NCI-H748 treated with DMSO at 0.1 percent for 48 hours (cell line): ENCODE results near the gene RMND5A.
"Not testable (repeated sequence)": the region's sequence is repeated elsewhere in the genome, so short reads cannot be mapped to it uniquely, and the experiment has no call there.

ENCODE experiments used
- DNase-seq: peaks from one replicate; lab custom pipeline; 2025; lab: John Stamatoyannopoulos, UW

Gene RMND5A

DNA sequence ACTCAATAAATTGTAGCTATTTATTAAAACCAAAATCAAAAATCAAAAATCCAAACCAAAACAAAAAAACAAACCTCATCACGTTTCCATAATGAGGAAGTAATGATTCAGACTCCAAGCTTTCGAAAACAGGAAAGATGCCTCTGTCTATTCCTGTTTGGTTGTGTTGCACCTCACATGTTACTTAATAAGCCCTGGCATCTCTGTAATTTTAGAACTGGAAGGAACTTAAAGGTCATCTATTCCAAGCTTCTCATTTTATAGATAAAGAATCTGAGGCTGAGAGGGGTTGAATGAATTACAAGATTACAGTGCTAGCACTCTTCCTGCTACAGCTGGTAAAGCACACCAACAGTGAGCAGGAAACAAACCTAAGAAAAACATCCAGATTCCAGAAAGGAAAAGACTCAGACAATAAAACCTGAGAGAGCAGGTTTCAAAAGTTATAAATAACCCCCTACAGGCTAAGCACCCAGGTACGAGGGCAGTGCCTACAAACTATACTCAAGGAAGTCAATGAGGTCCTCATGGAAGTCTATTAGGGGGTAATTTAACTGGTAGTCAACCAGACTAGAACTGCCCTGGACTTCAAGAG lies 5.4 kb upstream of the RMND5A start:
- DNase-seq = not testable (repeated sequence)

DNA sequence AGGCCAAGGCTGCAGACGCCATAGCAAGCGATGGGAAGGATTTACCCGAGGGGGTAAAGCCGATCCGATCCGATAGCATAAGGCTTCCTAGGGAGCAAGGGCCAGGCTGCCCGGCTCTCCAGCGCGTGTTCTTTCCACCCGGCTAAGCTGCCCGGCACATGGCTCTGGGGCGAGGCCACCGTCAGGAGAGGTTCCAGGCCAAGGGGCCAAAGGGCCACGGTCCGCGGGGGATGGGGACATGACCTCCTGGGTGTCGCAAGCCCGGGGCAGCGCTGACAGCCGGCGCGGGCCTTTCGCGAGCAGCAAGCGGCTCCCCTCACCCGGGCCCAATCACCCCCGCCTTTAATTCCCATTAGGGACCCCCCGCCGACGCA lies 841 bp upstream of the RMND5A start:
- DNase-seq = not testable (repeated sequence)

DNA sequence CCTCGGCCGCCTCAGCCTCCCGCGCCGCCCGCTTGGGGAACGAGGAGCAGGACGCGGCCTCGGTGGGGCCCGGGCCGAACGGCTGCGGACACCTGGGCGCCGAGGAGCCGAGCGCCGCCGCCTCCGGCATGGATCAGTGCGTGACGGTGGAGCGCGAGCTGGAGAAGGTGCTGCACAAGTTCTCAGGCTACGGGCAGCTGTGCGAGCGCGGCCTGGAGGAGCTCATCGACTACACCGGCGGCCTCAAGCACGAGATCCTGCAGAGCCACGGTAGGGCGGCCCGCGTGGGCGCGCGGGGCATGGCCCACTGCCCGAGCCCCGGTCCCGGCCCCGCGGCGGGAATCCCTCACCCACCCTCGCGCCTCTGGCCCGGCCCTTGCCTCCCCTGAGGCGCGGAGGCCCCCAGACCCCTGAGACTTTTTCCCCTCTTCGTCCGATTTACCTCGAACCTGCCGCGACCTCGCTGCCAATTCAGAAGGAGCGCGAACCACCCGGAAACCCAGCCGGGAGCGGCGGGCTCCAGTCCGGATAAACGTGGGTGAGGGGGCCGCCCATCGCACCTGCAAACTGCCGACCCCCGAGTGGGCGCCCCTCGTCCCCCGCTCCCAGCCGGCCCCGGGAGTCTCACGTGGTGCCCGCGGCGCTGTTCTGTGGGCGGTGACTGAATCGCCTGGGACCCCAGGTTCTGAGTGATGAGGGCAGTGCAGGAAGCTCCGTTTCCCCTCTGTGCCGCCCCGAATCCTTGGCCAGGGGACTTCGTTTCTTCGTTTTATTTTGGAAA lies 639 bp downstream of the RMND5A start:
- not testable (repeated sequence) for DNase-seq

DNA sequence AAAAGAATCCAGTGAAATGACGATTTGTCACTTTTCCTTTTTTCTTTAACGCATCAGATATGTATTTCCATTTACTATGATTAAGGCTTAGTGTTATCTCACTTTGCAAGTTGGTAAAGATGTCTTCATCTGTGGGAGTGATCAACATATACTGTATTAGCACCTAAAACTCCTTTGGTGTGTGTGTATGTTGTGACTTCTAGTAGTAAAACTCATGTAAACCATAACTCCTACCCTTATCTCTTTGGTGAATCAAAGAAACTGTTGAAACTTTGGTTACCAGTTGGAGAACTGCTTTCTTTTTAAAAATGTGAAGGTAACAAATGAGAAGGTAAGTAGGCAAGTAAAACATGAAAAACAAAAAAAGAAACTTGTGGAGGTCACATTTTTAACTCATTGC lies 5.6 kb downstream of the RMND5A start:
- not testable (repeated sequence) for DNase-seq

DNA sequence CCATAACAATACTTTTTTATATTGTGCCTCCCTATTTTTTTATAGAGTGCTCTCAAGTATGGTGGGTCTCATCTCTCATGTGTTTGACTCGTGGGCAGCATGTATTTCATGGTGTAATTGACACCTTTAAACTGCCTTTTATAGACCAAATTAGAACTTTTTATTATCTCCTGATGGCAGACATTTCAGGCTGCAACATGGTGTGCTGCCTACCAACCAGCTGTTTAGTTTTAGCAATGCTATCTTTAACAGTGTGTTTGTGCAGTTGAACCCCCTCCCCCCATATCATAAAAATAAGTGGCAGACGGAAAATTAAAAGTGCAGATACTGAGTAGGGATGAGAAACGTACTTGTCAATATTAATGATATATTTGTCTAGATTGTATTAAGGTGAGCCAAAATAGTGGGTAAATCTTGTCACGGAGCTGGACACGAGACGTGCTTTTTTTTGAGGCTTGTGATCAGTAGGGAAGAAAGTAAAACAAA lies 12.0 kb downstream of the RMND5A start:
- not testable (repeated sequence) for DNase-seq

DNA sequence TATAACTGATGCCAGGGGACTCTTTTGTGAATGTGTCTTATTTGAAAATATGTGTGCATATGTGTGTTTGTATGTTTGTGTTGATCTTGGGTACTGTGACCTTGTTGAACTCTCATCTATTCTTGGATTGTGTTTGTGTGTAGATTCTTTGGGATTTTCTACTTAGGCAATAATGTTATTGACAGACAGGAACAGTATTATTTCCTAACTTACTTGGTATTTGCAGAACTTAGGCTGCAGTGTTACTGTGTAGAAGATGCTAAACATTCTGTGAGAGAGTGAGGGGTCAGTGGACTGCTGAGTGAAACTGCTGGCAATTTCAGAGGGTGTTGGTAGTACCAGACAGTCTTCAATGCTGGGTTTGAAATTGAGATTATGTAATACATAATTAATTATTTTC lies 12.7 kb downstream of the RMND5A start:
- DNase-seq = not testable (repeated sequence)

DNA sequence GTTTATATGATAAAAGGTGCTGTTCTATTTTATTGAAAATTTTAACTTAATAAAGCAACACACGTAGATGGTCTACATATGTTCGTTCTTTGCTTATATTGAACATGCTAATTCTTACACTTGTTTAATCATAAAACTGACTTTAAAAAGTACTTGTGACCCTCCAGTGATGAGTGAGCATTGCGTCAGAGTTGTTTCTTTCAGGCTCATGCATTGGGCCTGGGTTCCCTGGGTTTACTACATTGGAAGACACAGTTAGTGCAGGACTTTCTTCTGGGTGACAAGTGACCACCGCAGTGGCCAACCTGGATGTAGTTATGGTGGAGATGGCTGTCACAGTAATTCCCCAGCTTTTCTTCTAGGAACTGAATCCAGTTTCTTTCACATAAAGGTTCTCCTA lies 13.4 kb downstream of the RMND5A start:
- not testable (repeated sequence) for DNase-seq

DNA sequence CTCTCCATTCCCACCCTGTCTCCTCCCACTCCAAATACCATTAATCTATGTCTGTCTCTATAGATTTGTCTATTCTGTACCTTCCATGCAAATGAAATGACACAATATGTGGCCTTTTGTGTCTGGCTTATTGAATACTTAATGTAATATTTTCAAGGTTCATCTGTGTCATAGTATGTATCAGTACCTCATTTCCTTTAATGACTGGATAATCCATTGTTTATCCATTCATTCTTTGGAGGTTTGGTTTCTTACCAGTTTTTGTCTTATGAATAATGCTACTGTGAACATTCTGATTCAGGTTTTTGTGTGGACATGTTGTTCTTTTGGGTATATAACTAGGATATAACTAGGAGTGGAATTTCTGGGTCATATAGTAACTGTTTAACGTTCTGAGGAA lies 14.8 kb downstream of the RMND5A start:
- not testable (repeated sequence) for DNase-seq

DNA sequence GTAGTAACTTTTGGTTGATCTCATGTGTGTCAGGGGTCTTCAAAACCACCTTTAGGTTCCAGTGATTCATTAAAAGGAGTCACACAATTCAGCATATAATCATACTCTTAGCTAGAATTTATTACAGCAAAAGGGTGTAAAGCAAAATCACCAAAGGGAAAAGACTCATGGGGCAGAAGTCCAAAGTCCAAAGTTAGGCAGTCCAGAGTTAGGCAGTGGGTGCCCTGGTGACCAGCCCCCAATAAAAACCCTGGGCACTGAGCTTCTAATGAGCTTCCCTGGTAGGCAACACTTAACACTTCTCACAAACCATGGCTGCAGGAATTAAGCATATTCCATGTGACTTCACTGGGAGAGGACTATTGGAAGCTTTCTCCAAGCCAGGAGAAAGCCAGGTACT lies 19.4 kb downstream of the RMND5A start:
- not testable (repeated sequence) for DNase-seq

DNA sequence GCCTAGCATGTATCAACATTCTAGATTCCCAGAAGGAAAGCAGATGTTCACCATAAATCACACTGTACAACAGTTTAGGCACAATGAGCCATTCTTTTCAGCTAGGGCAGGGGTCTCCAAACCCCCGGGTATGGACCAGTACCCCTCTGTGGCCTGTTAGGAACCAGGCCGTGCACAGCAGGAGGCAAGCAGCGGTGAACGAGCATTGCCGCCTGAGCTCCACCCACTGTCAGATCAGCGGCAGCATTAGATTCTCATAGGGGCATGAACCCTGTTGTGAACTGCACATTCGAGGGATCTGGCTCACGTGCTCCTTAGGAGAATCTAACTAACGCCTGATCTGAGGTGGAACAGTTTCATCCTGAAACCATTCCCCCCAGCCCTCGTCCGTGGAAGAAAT lies 19.8 kb downstream of the RMND5A start:
- DNase-seq = not testable (repeated sequence)

DNA sequence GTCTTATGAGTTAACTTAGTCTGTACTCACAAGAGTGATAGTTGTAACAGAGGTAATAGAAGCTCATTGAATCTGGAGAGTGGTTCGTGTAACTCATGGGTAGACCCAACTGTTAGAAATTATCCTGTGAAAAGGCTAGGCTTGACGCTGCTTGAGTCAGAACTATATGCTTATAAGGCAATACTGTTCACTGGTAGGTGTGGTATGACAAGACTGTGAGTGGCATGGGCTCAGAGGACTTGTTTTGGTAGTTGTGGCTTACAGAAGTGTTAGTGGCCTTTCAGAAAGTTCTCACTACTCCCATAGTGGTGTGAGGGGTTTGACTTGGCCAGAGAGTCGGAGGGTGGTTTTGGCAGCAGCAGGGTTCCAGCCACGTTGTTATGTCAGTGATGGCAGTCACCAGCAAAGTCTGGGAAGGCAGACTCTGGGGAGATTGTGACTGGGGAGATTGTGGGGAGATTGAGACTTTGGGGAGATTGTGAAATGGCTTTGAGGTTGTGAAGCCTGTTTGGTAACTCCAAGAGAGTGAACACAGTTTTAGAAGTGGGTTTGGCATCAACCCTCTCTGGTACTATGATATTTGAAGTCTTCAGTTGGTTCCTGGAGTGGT lies 21.9 kb downstream of the RMND5A start:
- DNase-seq = not testable (repeated sequence)

DNA sequence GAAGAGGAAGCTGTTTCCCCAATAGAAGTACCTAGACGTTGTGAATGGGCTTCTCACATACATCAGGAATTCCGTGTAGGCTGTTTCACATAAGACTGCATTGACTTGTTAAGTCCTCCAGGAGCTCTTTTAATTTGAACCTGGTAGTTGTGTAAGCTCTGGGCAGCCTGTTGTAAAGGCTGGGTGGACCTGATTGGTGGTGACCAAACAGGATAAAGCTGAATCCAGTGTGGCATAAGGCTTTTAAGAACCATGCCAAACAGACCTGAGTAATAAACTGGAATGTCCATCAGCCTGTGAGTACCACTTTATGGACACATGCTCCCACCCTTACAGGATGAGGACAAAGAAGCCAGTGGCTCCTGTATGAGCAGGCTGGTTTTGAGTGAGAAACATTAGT lies 24.1 kb downstream of the RMND5A start:
- no peak for DNase-seq

DNA sequence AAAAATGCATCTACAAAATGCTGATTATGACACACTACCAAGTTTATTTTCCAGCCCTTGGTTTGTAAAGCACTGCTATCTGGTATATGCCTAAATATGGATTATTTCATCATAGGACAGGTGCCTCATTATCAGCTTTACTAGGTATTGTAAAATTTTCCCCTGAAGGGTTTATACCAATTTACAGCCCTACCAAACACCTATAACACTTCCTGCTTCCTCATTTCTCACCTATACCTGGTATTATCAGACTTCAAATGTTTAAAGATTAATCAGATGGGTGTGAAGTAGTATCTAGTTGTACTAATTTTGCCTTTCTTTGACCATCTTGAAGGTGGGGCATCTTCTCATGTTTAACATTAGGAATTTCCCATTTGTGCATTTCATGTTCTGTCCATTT lies 26.8 kb downstream of the RMND5A start:
- no peak for DNase-seq

DNA sequence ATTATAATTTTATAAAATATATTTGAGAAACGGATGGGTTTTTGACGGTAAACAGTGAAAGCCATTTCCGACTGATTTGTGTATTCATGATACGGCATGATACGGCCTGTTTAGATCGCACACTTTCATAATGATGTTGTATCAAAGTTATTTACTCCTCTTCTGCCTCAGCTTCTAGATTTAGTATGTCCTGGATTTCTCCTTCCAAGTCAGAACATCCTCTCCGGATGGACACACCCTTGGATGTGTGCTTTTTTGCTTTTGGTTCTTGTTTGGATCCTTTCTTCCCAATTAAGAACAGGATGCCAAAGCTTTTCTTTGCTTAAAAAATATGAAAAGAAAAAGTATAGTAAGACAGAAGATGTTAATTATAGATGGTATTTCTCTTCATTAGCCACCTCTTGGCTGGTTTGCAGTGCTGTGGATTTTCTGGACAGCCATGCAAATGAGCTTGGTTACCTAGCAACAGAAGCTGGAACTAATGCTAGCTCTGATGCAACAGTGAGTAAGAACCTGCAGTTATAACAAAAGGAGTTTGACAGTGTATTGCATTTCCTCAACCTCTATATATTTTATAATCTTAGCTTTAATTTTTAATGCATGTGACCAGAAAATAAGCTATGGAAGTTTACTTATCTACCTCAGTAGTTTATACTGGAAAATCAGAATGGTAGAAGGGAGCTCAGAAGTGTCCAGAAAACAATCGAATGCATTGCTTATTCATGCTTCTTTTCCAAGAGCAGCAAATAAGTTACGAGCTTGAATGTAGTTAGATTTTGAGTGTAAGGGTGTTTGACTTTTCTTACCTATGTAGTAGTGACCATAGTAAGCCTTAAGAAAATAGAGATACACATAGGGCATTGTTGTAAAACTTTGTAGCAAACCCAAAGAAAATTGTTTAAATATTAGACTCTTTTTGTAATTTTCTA lies 27.9 kb downstream of the RMND5A start:
- DNase-seq = peak; percentile 6

DNA sequence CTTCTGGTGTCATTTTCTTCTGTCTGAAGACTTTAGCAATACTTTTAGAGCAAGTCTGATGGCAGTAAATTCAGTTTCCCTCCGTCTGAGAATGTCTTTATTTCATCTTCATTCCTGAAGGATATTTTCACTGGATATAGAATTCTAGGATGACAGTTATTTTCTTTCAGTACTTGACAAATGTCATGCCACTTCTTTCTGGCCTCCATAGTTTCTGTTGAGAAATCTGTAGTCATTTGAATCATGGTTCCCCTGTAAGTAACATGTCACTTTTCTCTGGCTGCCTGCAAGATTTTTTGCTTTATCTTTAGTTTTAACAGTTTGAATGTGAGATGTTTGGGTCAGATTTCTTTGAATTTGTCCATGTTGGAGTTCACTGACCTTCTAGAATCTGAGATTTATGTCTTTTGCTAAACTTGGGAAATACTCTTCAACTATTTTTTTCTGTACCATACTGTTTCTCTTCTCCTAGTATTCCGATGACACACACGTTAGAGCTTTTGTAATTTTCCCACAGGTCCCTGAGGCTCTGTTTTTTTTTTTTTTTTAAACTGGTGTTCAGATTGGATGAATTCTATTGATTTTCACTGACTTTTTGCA lies 30.2 kb downstream of the RMND5A start:
- DNase-seq = no peak

DNA sequence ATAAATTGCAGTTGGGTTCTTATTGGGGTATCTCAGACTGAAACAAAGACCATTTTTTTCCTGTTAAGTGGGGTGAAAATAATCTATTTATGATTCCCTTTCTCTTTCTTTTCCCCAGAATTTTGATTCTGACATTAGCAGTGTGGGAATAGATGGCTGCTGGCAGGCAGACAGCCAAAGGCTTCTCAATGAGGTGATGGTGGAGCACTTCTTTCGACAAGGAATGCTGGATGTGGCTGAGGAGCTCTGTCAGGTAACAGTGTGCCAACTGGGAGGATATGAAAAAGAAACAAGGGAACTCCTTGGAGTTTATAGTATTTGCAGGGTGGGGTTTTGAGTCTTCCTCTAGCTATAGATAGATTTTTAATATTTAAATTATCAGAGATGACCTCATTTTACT lies 31.7 kb downstream of the RMND5A start:
- DNase-seq = no peak

DNA sequence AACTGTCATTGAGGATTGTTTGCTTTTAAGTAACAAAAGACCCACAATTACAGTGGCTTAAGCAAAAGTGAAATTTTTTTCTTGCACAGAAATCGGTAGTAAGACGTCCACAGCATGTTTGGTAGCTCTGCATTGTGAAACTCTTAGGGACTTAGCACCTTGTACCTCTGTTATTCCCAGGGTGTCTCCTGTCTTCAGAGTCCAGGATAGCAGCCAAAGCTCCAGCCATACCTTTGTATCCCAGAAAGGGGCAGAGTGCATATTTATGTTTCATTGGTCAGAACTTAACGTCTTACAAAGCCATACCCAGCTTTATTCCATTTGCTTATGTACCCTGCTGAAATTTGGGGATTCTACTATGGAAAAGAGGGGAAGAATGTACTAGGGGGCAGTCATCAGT lies 32.8 kb downstream of the RMND5A start:
- DNase-seq = no peak

DNA sequence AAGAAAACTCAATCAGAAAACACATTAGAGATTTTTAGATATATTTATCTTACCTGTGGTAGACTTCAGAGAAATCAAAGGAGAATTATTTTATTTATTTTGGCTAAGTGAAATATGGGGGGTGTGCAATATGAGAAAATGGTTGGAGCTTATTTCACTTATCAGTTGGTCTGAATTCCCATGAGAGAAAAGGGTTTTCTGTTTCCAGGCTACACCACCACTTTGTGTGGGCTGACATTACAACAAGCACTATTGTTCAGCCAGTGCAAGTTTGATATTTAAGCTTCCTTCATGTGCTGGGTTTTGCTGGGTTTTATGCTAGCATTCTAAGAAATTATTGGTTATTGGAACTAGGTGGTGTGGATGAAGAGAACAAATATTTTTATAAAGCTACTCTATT lies 33.5 kb downstream of the RMND5A start:
- DNase-seq = no peak

DNA sequence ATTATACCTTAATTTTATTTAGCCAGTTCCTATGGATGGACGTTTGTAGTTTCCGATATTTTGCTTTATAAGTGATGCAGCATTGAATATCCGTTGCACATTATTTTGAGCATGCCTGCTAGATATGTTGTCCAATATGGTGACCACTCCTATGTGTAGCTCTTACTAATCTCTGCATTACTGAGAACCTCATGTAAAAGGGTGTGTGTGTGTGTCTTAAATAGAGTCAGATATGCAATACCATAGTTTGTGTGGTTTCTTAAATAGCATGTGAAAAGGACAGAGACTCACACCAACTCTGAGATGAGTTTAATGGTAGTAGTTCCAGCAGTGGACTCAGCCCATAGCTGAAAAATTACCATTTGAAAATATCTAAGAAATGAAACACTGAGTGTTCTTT lies 38.3 kb downstream of the RMND5A start:
- DNase-seq = no peak

DNA sequence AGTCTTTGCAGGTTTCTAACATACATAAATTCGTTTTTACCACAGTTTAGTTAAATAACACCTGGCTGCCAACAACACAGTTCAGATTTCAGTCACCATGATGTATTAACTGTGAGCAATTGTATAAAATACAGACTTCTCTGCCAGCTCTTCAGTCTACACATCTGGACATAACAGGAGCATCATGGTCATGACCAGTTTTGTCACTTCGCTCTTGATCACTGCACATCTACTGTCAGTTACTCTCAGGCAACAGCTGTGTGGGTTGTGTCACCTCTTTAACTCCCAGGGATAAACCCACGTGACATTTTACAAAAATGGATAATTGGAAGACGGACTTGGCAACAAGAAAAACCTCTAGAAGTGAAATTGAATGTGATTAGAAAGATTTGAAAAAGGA lies 40.3 kb downstream of the RMND5A start:
- no peak for DNase-seq

DNA sequence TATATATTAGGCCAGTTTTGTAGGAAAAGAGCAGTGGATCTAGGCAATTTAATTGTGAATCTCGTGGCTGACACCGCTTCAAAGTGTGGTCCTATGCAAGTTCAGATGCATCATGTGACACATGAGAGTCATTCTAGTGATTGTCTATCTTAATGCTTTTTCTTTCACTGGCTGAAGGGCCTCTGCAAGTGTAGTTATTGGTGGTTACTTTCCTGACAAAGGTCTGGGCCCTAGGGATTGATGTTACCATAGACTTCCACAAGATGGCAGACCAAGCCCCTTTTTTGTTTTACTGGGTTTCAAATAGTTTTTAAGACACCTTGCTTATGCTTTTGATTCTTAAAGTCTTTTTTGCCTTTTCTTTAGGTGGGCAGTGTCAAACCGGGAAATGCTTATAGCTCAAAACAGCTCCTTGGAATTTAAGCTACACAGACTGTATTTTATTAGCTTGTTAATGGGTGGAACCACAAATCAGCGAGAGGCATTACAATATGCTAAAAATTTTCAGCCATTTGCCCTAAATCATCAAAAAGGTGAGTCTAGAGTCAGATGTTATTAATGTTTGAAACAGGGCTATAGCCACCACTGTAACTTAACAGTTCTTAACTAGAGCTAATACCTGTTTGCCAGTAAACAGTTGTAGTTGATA lies 44.7 kb downstream of the RMND5A start:
- peak; percentile 1 for DNase-seq
